Astrocyte (in vitro differentiated cells and primary cell): ENCODE data around the gene ST6GALNAC4.

Source experiments
- EZH2 ChIP-seq: IDR thresholded peaks from 2 replicates; pipeline ENCODE4 v1.6.1; 2012; ENCODE audit warnings: mild to moderate bottlenecking, low read length, inconsistent platforms; ENCODE audit not compliant: insufficient read depth
- TF ChIP-seq, protein P1 (sequence below): IDR thresholded peaks from 2 replicates; pipeline ENCODE4 v1.5.1; 2011; ENCODE audit warnings: low read depth, mild to moderate bottlenecking, inconsistent platforms, low read length, moderate library complexity; ENCODE audit not compliant: insufficient read depth

DNA sequence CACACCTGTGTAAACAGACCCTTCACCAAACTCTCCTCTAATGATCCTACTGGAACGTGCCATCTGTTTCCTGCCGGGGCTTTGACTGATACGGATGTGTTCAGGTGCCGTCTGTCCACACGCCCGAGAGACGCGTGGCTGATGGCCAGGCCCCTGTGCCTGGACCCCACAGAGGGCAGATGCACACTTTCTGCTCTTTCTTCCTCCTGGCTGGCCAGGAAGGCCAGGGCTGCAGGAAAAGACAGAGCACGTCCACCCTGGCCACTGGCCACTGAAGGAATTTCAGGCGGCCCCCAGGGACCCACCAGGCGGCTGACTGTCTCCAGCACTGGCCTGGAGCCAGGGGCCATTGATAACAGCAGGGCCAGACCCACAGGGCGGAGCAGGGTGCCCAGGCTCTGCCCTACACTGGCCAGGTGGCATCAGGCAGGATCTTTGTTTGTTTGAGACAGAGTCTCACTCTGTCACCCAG lies 58.8 kb downstream of the ST6GALNAC4 start:
- TF ChIP-seq, protein P1, sequence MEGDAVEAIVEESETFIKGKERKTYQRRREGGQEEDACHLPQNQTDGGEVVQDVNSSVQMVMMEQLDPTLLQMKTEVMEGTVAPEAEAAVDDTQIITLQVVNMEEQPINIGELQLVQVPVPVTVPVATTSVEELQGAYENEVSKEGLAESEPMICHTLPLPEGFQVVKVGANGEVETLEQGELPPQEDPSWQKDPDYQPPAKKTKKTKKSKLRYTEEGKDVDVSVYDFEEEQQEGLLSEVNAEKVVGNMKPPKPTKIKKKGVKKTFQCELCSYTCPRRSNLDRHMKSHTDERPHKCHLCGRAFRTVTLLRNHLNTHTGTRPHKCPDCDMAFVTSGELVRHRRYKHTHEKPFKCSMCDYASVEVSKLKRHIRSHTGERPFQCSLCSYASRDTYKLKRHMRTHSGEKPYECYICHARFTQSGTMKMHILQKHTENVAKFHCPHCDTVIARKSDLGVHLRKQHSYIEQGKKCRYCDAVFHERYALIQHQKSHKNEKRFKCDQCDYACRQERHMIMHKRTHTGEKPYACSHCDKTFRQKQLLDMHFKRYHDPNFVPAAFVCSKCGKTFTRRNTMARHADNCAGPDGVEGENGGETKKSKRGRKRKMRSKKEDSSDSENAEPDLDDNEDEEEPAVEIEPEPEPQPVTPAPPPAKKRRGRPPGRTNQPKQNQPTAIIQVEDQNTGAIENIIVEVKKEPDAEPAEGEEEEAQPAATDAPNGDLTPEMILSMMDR, result no peak
- no peak for TF ChIP-seq EZH2
